Measurements from ENCODE around the gene TAS2R38.
"Not testable (repeated sequence)": the region's sequence is repeated elsewhere in the genome, so short reads cannot be mapped to it uniquely, and the experiment has no call there.

TAS2R38 gene

DNA sequence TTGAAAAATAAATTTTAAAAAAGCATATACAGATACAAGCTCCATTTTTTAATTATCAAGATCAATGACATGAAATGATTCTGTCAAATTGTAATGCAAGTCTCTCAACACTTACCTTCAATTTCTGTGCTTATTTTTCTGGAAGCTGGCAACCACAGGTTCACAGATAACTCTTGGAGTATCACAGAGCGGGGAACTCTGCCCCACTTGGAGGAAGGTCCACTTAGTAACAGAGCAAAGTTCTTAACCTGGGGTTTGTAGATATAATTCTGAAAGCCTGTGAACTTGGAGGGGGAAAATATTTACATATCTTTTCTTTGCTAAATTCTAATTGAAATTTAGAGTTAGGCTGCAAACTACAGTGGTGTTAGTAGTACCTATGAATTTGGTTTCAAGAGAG lies 19.8 kb upstream of the TAS2R38 start:
- H3K4me3 ChIP-seq (ENCODE audit: low read depth, low read length): no peak overlapping the region
- DNase-seq: no peak
- H3K27ac ChIP-seq: no peak overlapping the region
- no peaks in the 10 kb centered on the region for H3K9me3 ChIP-seq (ENCODE audit: severe bottlenecking)
- no peaks in the 10 kb centered on the region for H3K36me3 ChIP-seq
- TF ChIP-seq, protein P1, sequence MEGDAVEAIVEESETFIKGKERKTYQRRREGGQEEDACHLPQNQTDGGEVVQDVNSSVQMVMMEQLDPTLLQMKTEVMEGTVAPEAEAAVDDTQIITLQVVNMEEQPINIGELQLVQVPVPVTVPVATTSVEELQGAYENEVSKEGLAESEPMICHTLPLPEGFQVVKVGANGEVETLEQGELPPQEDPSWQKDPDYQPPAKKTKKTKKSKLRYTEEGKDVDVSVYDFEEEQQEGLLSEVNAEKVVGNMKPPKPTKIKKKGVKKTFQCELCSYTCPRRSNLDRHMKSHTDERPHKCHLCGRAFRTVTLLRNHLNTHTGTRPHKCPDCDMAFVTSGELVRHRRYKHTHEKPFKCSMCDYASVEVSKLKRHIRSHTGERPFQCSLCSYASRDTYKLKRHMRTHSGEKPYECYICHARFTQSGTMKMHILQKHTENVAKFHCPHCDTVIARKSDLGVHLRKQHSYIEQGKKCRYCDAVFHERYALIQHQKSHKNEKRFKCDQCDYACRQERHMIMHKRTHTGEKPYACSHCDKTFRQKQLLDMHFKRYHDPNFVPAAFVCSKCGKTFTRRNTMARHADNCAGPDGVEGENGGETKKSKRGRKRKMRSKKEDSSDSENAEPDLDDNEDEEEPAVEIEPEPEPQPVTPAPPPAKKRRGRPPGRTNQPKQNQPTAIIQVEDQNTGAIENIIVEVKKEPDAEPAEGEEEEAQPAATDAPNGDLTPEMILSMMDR (IDR thresholded peaks at IDR 0.05; ENCODE audit: low read depth, low read length): no peak
- H3K27me3 ChIP-seq (ENCODE audit: insufficient read depth, low read depth, severe bottlenecking): no peaks in the 10 kb centered on the region

DNA sequence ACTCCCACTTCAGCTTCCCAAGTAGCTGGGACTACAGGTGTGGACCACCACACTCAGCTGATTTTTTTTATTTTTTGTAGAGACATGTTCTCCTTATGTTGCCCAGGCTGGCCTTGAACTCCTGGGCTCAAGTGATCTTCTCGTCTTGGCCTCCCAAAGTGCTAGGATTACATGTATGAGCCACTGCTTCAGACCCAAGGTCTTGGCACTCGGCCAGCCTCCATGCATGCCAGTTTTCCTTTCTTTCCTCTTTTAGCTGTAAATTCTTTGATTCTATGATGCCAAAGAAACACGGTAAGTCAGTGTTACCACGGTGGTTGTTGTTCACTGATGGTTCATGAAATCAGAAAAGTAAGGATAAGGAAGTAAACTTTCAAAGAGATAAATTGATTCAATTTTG lies 19.1 kb upstream of the TAS2R38 start:
- DNase-seq: no peak
- no peaks in the 10 kb centered on the region for H3K27me3 ChIP-seq (ENCODE audit: insufficient read depth, low read depth, severe bottlenecking)
- H3K36me3 ChIP-seq: no peaks in the 10 kb centered on the region
- no peak overlapping the region for H3K27ac ChIP-seq
- no peak overlapping the region for H3K4me3 ChIP-seq (ENCODE audit: low read depth, low read length)
- TF ChIP-seq, protein P1 (IDR thresholded peaks at IDR 0.05; ENCODE audit: low read depth, low read length): no peak
- no peaks in the 10 kb centered on the region for H3K9me3 ChIP-seq (ENCODE audit: severe bottlenecking)

DNA sequence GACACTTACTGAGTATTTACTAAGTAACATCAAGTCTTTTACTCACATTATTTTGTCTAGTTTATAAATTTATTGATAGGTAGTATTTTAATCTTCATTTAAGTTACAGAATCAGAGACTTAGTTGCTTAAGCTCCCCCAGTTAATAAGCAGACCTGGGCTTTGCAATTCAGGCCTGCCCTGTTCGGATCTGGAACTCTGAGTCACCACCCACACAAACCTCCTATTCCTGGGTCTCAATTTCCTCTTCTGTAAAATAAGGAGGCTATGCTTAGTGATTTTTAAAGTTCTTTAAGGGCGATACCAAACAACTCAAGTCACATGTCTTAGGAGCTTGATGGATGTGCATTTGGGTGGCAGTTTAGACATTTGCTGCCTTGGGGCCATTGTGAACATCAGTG lies 18.6 kb upstream of the TAS2R38 start:
- H3K36me3 ChIP-seq: no peaks in the 10 kb centered on the region
- H3K9me3 ChIP-seq (ENCODE audit: severe bottlenecking): no peaks in the 10 kb centered on the region
- DNase-seq: no peak
- no peak overlapping the region for H3K27ac ChIP-seq
- H3K4me3 ChIP-seq (ENCODE audit: low read depth, low read length): no peak overlapping the region
- TF ChIP-seq, protein P1 (IDR thresholded peaks at IDR 0.05; ENCODE audit: low read depth, low read length): no peak
- no peaks in the 10 kb centered on the region for H3K27me3 ChIP-seq (ENCODE audit: insufficient read depth, low read depth, severe bottlenecking)

DNA sequence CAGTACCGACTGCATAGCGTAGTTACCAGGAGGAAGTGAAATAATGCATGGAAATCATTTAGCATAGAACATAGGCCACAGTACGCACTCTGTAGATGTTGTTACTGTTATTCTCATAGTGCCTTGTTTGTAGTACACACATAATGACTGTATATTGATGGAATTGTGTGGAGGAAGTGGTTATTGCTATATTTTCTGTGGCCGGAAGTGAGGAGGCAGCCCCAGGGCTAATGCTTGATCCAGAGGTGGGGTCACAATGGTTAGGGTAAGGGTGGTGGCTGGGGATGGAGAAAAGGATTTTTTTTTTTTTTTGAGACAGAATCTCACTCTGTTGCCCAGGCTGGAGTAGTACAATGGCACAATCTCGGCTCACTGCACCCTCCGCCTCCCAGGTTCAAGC lies 17.6 kb upstream of the TAS2R38 start:
- Histone ChIP-seq H3K27ac (no peak overlapping the region), H3K9me3 (ENCODE audit: severe bottlenecking) (no peaks in the 10 kb centered on the region), H3K4me3 (ENCODE audit: low read depth, low read length) (no peak overlapping the region), H3K27me3 (ENCODE audit: insufficient read depth, low read depth, severe bottlenecking) (no peaks in the 10 kb centered on the region), H3K36me3 (no peaks in the 10 kb centered on the region)
- no peak for DNase-seq
- TF ChIP-seq, protein P1 (IDR thresholded peaks at IDR 0.05; ENCODE audit: low read depth, low read length): no peak

DNA sequence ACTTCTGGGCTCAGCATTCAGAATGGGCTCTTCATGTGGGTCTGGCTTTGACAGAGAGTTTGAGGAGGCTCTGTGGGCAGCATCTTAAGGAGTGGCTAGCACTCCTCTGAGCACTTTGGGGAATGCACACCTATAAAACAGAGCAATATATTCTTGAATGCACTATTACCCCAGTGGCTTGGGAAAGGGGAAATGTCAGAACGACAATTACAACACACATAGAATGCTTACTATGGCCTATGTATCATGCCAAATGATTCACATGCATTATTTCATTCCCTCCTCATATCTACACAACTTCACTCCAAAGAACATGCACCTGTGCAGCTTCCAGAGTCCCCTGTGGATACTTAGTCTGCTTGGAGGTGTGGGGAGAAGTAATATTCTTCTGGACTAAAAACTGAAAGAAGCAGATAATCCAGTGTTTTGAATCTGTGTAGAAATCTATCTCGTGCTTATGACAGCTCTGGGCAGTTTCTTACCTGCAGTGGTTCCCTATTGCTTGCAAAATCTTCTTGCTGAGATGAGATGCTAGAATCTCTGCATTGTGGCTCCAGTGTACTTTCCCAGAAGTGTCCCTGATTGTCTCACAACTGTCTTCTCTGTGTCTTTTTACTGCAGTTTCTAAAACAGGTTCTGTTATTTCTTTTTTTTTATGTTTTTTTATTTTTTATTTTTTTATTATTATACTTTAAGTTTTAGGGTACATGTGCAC lies 16.6 kb upstream of the TAS2R38 start:
- Histone ChIP-seq H3K4me3 (ENCODE audit: low read depth, low read length) (no peak overlapping the region), H3K9me3 (ENCODE audit: severe bottlenecking) (no peaks in the 10 kb centered on the region), H3K27me3 (ENCODE audit: insufficient read depth, low read depth, severe bottlenecking) (no peaks in the 10 kb centered on the region), H3K36me3 (no peaks in the 10 kb centered on the region), H3K27ac (no peak overlapping the region)
- TF ChIP-seq, protein P1 (IDR thresholded peaks at IDR 0.05; ENCODE audit: low read depth, low read length): no peak
- DNase-seq: no peak

DNA sequence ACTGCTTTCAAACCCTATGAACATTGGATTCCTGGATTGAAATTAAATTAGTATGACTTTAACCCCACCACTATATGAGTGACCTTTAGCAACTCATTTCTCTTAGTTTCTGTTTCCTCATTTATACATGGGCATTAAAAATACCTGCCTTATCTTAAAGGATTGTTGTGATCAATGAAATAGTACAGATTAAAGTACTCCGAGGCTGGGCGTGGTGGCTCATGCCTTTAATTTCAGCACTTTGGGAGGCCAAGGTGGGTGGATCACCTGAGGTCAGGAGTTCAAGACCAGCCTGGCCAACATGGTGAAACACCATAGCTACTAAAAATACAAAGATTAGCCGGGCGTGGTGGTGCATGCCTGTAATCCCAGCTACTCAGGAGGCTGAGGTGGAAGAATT lies 14.2 kb upstream of the TAS2R38 start:
- H3K4me3 ChIP-seq (ENCODE audit: low read depth, low read length); H3K9me3 ChIP-seq (ENCODE audit: severe bottlenecking); H3K27ac ChIP-seq; H3K27me3 ChIP-seq (ENCODE audit: insufficient read depth, low read depth, severe bottlenecking); H3K36me3 ChIP-seq; DNase-seq: not testable (repeated sequence)

Measured in WERI-Rb-1 (cell line).